ENCODE results near the gene ANKRD33B. TPM values are rescaled to one million over a fixed set of nuclear protein-coding genes. Genes with fewer than 3 reads are reported as not detected.

Gene ANKRD33B
- total and polyA plus RNA-seq, 2 experiments from 2014 or later: 0.71 to 1.5 TPM

DNA sequence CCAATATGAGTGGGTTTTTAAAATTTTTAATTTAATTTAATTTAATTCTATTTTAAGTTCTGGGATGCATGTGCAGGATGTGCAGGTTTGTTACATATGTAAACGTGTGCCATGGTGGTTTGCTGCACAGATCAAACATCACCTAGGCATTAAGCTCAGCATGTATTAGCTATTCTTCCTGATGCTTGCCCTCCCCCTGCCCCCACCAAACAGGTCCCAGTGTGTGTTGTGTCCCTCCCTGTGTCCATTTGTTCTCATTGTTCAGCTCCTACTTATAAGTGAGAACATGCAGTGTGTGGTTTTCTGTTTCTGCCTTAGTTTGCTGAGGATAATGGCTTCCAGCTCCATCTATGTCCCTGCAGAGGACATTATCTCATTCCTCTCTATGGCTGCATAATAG, 35.0 kb upstream of the ANKRD33B start:
- Histone ChIP-seq H3K27me3 (replicated peaks; ENCODE audit: insufficient read depth) (no peaks in the 10 kb centered on the region), H3K9me2 (ENCODE audit: insufficient read depth) (no peaks in the 10 kb centered on the region), H4K20me1 (ENCODE audit: insufficient read depth) (no peaks in the 10 kb centered on the region), H3K9ac (no peak overlapping the region), H3K4me3 (no peak overlapping the region), H3K4me1 (ENCODE audit: insufficient read depth) (peaks cover 41% of the 10 kb centered on the region), H3K36me3 (ENCODE audit: low read depth) (no peaks in the 10 kb centered on the region), H3K4me2 (ENCODE audit: unreplicated experiment) (peak overlapping the region; percentile 81), H3K79me2 (ENCODE audit: insufficient read depth) (no peaks in the 10 kb centered on the region), H2AFZ (no peak overlapping the region), H3K9me3 (ENCODE audit: low read depth) (no peaks in the 10 kb centered on the region), H3K27ac (peak overlapping the region; percentile 79; the same call in 1 of the 2 replicates), H3F3A (ENCODE audit: insufficient read depth) (peaks cover 40% of the 10 kb centered on the region)
- no peak for TF ChIP-seq EZH2 (IDR thresholded peaks at IDR 0.05; ENCODE audit: insufficient read depth, poor library complexity, severe bottlenecking)
- no peak for TF ChIP-seq EZH2phosphoT487 (IDR thresholded peaks at IDR 0.05; ENCODE audit: insufficient read depth, low read depth)
- 96 to 100% methylated on average over 1 of the region's 1 CpG for WGBS, 2 experiments (ENCODE audit: low coverage in 1 of 2, low lambda C conversion rate in 2 of 2, missing lambda C conversion rate in 2 of 2)
- no peak for DNase-seq
- in situ Hi-C loops (cut with MboI): no loop called here

GRCh38 chr5:10530601-10531320, 33.1 kb upstream of the ANKRD33B start:
- H3K4me3 ChIP-seq: no peak overlapping the region

GRCh38 chr5:10532421-10532820, 31.4 kb upstream of the ANKRD33B start:
- no peak overlapping the region for H3K9ac ChIP-seq
- TF ChIP-seq EZH2phosphoT487 (IDR thresholded peaks at IDR 0.05; ENCODE audit: insufficient read depth, low read depth) (no peak), EZH2 (IDR thresholded peaks at IDR 0.05; ENCODE audit: insufficient read depth, poor library complexity, severe bottlenecking) (no peak)
- no peak for DNase-seq
- H3K4me1 ChIP-seq (ENCODE audit: insufficient read depth): peaks cover 27% of the 10 kb centered on the region
- H3K9me3 ChIP-seq (ENCODE audit: low read depth): no peaks in the 10 kb centered on the region
- no peaks in the 10 kb centered on the region for H4K20me1 ChIP-seq (ENCODE audit: insufficient read depth)
- peaks cover 14% of the 10 kb centered on the region for H3F3A ChIP-seq (ENCODE audit: insufficient read depth)
- H3K4me3 ChIP-seq: no peak overlapping the region
- 88 to 90% methylated on average over 3 of the region's 3 CpGs for WGBS, 2 experiments (ENCODE audit: low coverage in 1 of 2, low lambda C conversion rate in 2 of 2, missing lambda C conversion rate in 2 of 2)
- H3K27me3 ChIP-seq (replicated peaks; ENCODE audit: insufficient read depth): no peaks in the 10 kb centered on the region
- no peak overlapping the region for H2AFZ ChIP-seq
- H3K36me3 ChIP-seq (ENCODE audit: low read depth): no peaks in the 10 kb centered on the region
- no peak overlapping the region for H3K27ac ChIP-seq
- no peak overlapping the region for H3K4me2 ChIP-seq (ENCODE audit: unreplicated experiment)
- in situ Hi-C loops (cut with MboI): no loop called here
- H3K79me2 ChIP-seq (ENCODE audit: insufficient read depth): no peaks in the 10 kb centered on the region
- H3K9me2 ChIP-seq (ENCODE audit: insufficient read depth): no peaks in the 10 kb centered on the region

More at GRCh38 chr5:10530601-10531320, 33.1 kb upstream of the ANKRD33B start:
- Histone ChIP-seq H3K79me2 (ENCODE audit: insufficient read depth) (no peaks in the 10 kb centered on the region), H3K9ac (no peak overlapping the region), H3K36me3 (ENCODE audit: low read depth) (no peaks in the 10 kb centered on the region), H3K9me2 (ENCODE audit: insufficient read depth) (no peaks in the 10 kb centered on the region), H3F3A (ENCODE audit: insufficient read depth) (peaks cover 25% of the 10 kb centered on the region), H3K4me1 (ENCODE audit: insufficient read depth) (peaks cover 25% of the 10 kb centered on the region), H4K20me1 (ENCODE audit: insufficient read depth) (no peaks in the 10 kb centered on the region), H2AFZ (no peak overlapping the region), H3K4me2 (ENCODE audit: unreplicated experiment) (no peak overlapping the region), H3K9me3 (ENCODE audit: low read depth) (no peaks in the 10 kb centered on the region), H3K27me3 (replicated peaks; ENCODE audit: insufficient read depth) (no peaks in the 10 kb centered on the region), H3K27ac (no peak overlapping the region)
- TF ChIP-seq EZH2phosphoT487 (IDR thresholded peaks at IDR 0.05; ENCODE audit: insufficient read depth, low read depth) (no peak), EZH2 (IDR thresholded peaks at IDR 0.05; ENCODE audit: insufficient read depth, poor library complexity, severe bottlenecking) (no peak)
- WGBS, 2 experiments (ENCODE audit: low coverage in 1 of 2, low lambda C conversion rate in 2 of 2, missing lambda C conversion rate in 2 of 2): 82 to 83% methylated on average over 11 of the region's 11 CpGs
- no peak for DNase-seq
- in situ Hi-C loops (cut with MboI): no loop called here

DNA sequence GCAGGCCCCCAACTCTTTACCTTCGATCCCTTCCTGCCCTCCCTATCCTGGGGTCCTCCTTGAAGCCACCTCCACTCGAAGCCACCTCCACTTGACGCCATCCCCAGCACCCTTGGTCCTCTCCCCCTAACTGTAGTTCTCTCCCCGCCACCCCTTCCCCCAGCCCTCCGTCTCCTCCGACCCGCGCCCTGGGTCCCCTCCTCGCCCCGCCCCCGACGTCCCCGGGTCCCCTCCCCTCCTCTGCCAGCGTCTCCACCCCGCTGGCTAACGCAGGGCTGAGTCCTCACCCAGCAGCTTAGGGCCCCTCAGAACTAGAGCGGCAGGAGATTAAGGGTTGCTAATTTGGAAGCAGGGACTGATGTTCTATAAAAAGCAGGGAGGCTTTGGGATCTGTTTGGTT, 30.6 kb upstream of the ANKRD33B start:
- Histone ChIP-seq H3K27ac (no peak overlapping the region), H3K4me2 (ENCODE audit: unreplicated experiment) (no peak overlapping the region), H3F3A (ENCODE audit: insufficient read depth) (peaks cover 6% of the 10 kb centered on the region; the same call in 1 of the 2 replicates), H3K27me3 (replicated peaks; ENCODE audit: insufficient read depth) (no peaks in the 10 kb centered on the region), H2AFZ (no peak overlapping the region), H3K9me2 (ENCODE audit: insufficient read depth) (no peaks in the 10 kb centered on the region), H3K9ac (no peak overlapping the region), H3K79me2 (ENCODE audit: insufficient read depth) (no peaks in the 10 kb centered on the region), H3K36me3 (ENCODE audit: low read depth) (no peaks in the 10 kb centered on the region), H4K20me1 (ENCODE audit: insufficient read depth) (no peaks in the 10 kb centered on the region), H3K9me3 (ENCODE audit: low read depth) (no peaks in the 10 kb centered on the region), H3K4me1 (ENCODE audit: insufficient read depth) (peaks cover 27% of the 10 kb centered on the region), H3K4me3 (no peak overlapping the region)
- in situ Hi-C loops (cut with MboI): no loop called here
- 35 to 50% methylated on average over 5 to 17 of the region's 17 CpGs for WGBS, 2 experiments (ENCODE audit: low coverage in 1 of 2, low lambda C conversion rate in 2 of 2, missing lambda C conversion rate in 2 of 2)
- no peak for DNase-seq
- TF ChIP-seq EZH2 (IDR thresholded peaks at IDR 0.05; ENCODE audit: insufficient read depth, poor library complexity, severe bottlenecking) (no peak), EZH2phosphoT487 (IDR thresholded peaks at IDR 0.05; ENCODE audit: insufficient read depth, low read depth) (no peak)
